Neural cell (in vitro differentiated cells): ENCODE data around the gene LAGE3. TPM values are rescaled to one million over a fixed set of nuclear protein-coding genes. Genes with fewer than 3 reads are reported as not detected.

Experiments
- H2AFZ ChIP-seq: fragments of 200-600, 300-800 bp; sonication (generic), shearing (Covaris generic); 2 replicates; pipeline ENCODE4 v1.6.0; 2014; ENCODE audit warnings: low read depth, mild to moderate bottlenecking, antibody characterized with exemption, low read length, moderate library complexity
- H3F3A ChIP-seq: fragments of 200-600 bp; shearing (Covaris generic); 2 replicates; pipeline ENCODE4 v1.6.1; 2016; ENCODE audit warnings: mild to moderate bottlenecking, moderate library complexity, mixed read lengths, antibody characterized with exemption, low read length; ENCODE audit not compliant: insufficient read depth, poor library complexity, severe bottlenecking
- H3K27ac ChIP-seq: fragments of 200-600, 300-800 bp; sonication (generic), shearing (Covaris generic); 2 replicates; pipeline ENCODE4 v1.5.1; 2014; ENCODE audit warnings: mild to moderate bottlenecking, low read length, moderate library complexity
- H3K27me3 ChIP-seq: fragments of 300-800, 200-600 bp; sonication (generic), shearing (Covaris generic); 2 replicates; pipeline ENCODE4 v1.6.0; 2014; ENCODE audit warnings: mild to moderate bottlenecking, low read depth, low read length, moderate library complexity; ENCODE audit not compliant: insufficient read depth
- H3K36me3 ChIP-seq: fragments of 300-800, 200-600 bp; sonication (generic), shearing (Covaris generic); 2 replicates; pipeline ENCODE4 v1.5.1; 2014; ENCODE audit warnings: mild to moderate bottlenecking, antibody characterized with exemption, low read length, moderate library complexity; ENCODE audit not compliant: insufficient read depth
- H3K4me2 ChIP-seq: fragments of 300-800, 200-600 bp; sonication (generic), shearing (Covaris generic); 2 replicates; pipeline ENCODE4 v1.6.0; 2014; ENCODE audit warnings: mild to moderate bottlenecking, low read length
- H3K4me3 ChIP-seq: fragments of 300-800, 200-600 bp; sonication (generic), shearing (Covaris generic); 2 replicates; pipeline ENCODE4 v1.5.1; 2014; ENCODE audit warnings: mild to moderate bottlenecking, low read length, moderate library complexity
- H3K79me2 ChIP-seq: fragments of 200-600 bp; shearing (Covaris generic); replicated peaks from 2 replicates; pipeline ENCODE4 v1.6.0; 2014; ENCODE audit warnings: mild to moderate bottlenecking, low read length, moderate library complexity; ENCODE audit not compliant: insufficient read depth
- H3K9ac ChIP-seq: fragments of 300-800, 200-600 bp; sonication (generic), shearing (Covaris generic); 2 replicates; pipeline ENCODE4 v1.6.1; 2016; ENCODE audit warnings: mild to moderate bottlenecking, low read length, mixed read lengths
- H3K9me2 ChIP-seq: fragments of 200-600 bp; shearing (Covaris generic); 2 replicates; pipeline ENCODE4 v1.6.1; 2016; ENCODE audit warnings: mild to moderate bottlenecking, low read length, mixed read lengths; ENCODE audit not compliant: insufficient read depth
- H3K9me3 ChIP-seq: fragments of 200-600, 300-800 bp; sonication (generic), shearing (Covaris generic); 2 replicates; pipeline ENCODE4 v1.6.1; 2016; ENCODE audit warnings: mild to moderate bottlenecking, mixed run types, low read length, moderate library complexity, mixed read lengths
- H4K20me1 ChIP-seq: fragments of 200-600 bp; shearing (Covaris generic); 2 replicates; pipeline ENCODE4 v1.6.1; 2016; ENCODE audit warnings: mild to moderate bottlenecking, mixed run types; ENCODE audit not compliant: insufficient read depth
- CTCF ChIP-seq: fragments of 450-650 bp; IDR thresholded peaks from 2 replicates; pipeline ENCODE4 v1.5.1; 2014; ENCODE audit warnings: antibody characterized with exemption, mild to moderate bottlenecking, moderate library complexity; ENCODE audit not compliant: poor library complexity, severe bottlenecking
- EP300 ChIP-seq: fragments of 450-650 bp; conservative IDR thresholded peaks from 2 replicates; pipeline ENCODE4 v1.6.1; 2014; ENCODE audit warnings: antibody characterized with exemption, mild to moderate bottlenecking, moderate library complexity; ENCODE audit not compliant: poor library complexity, severe bottlenecking
- EZH2 ChIP-seq: fragments of 200-600, 300-800 bp; shearing (Covaris generic), sonication (generic); IDR thresholded peaks from 2 replicates; pipeline ENCODE4 v1.6.1; 2014; ENCODE audit warnings: antibody characterized with exemption, low read length, borderline replicate concordance, mild to moderate bottlenecking; ENCODE audit not compliant: insufficient read depth, poor library complexity, severe bottlenecking
- MXI1 ChIP-seq: fragments of 450-650 bp; conservative IDR thresholded peaks from 2 replicates; pipeline ENCODE4 v1.6.1; 2014; ENCODE audit warnings: antibody characterized with exemption, mild to moderate bottlenecking; ENCODE audit not compliant: poor library complexity, severe bottlenecking
- POLR2AphosphoS5 ChIP-seq: IDR thresholded peaks from 2 replicates; pipeline ENCODE4 v1.6.1; 2012
- RAD21 ChIP-seq: fragments of 450-650 bp; conservative IDR thresholded peaks from 2 replicates; pipeline ENCODE4 v1.6.1; 2014; ENCODE audit warnings: antibody characterized with exemption, mild to moderate bottlenecking, moderate library complexity
- REST ChIP-seq: IDR thresholded peaks from 2 replicates; pipeline ENCODE4 v1.6.1; 2012; ENCODE audit warnings: borderline replicate concordance
- SMC3 ChIP-seq: fragments of 450-650 bp; conservative IDR thresholded peaks from 2 replicates; pipeline ENCODE4 v1.6.1; 2014; ENCODE audit warnings: antibody characterized with exemption, mild to moderate bottlenecking, moderate library complexity; ENCODE audit not compliant: poor library complexity
- TAF1 ChIP-seq: IDR thresholded peaks from 2 replicates; pipeline ENCODE4 v1.6.1; 2012; ENCODE audit warnings: low read depth
- polyA plus RNA-seq: library from polyadenylated mRNA; depleted of rRNA; stranded (reverse); fragments of >200 nt; gene quantifications from 2 replicates; pipeline ENCODE4 v1.2.3, GENCODE V29; 2014

Gene LAGE3
- polyA plus RNA-seq, 1 donor from 2014 or later, result 37.3 TPM

- Histone ChIP-seq H3F3A (no peaks in the 10 kb centered on the region), H3K9me2 (no peaks in the 10 kb centered on the region), H4K20me1 (no peaks in the 10 kb centered on the region), H3K27me3 (no peaks in the 10 kb centered on the region), H3K4me3 (peak overlapping the region; percentile 67), H3K9me3 (no peaks in the 10 kb centered on the region), H3K9ac (no peak overlapping the region), H3K36me3 (no peaks in the 10 kb centered on the region), H3K27ac (no peak overlapping the region), H3K79me2 (no peaks in the 10 kb centered on the region), H2AFZ (no peak overlapping the region), H3K4me2 (no peak overlapping the region)
- TF ChIP-seq CTCF (no peak), RAD21 (no peak), SMC3 (no peak), EZH2 (no peak), POLR2AphosphoS5 (no peak), REST (no peak), MXI1 (no peak), TAF1 (no peak), EP300 (no peak)
These were observed 10.1 kb upstream of the LAGE3 start for GRCh38 chrX:154489182-154489581.

GRCh38 chrX:154488336-154489075 lies 9.4 kb upstream of the LAGE3 start:
- H3K4me2 ChIP-seq, result no peak overlapping the region
- H3K4me3 ChIP-seq, result no peak overlapping the region
- no peak overlapping the region for H3K27ac ChIP-seq
- H3K36me3 ChIP-seq, result no peaks in the 10 kb centered on the region
- H4K20me1 ChIP-seq, result no peaks in the 10 kb centered on the region
- no peaks in the 10 kb centered on the region for H3F3A ChIP-seq
- H3K27me3 ChIP-seq, result no peaks in the 10 kb centered on the region
- no peak overlapping the region for H3K9ac ChIP-seq
- no peaks in the 10 kb centered on the region for H3K9me2 ChIP-seq
- H2AFZ ChIP-seq, result no peak overlapping the region
- no peaks in the 10 kb centered on the region for H3K79me2 ChIP-seq
- no peaks in the 10 kb centered on the region for H3K9me3 ChIP-seq
- TF ChIP-seq TAF1 (no peak), EP300 (no peak), REST (no peak), RAD21 (no peak), EZH2 (no peak), SMC3 (no peak), POLR2AphosphoS5 (no peak), MXI1 (no peak), CTCF (no peak)
